CMK (cell line): ENCODE data around the gene TBCE.
"Not testable (repeated sequence)": the region's sequence is repeated elsewhere in the genome, so short reads cannot be mapped to it uniquely, and the experiment has no call there.

Experiments used
- DNase-seq: peaks from one replicate; pipeline ENCODE4 v3.0.0-alpha.2; 2010; ENCODE audit warnings: low read depth

The TBCE gene

GRCh38 chr1:235455097-235455496 is 87.9 kb downstream of the TBCE start:
- no peak for DNase-seq

GRCh38 chr1:235455823-235456222 is 88.6 kb downstream of the TBCE start:
- no peak for DNase-seq

- DNase-seq: not testable (repeated sequence)
Observed at GRCh38 chr1:235457856-235458255, 90.6 kb downstream of the TBCE start.

GRCh38 chr1:235460770-235461169 is 93.5 kb downstream of the TBCE start:
- DNase-seq: no peak

- DNase-seq: no peak
Observed at GRCh38 chr1:235461954-235462353, 94.7 kb downstream of the TBCE start.

- DNase-seq: not testable (repeated sequence)
Observed at GRCh38 chr1:235462832-235463231, 95.6 kb downstream of the TBCE start.

GRCh38 chr1:235465066-235465465 is 97.8 kb downstream of the TBCE start:
- no peak for DNase-seq

- no peak for DNase-seq
Observed at GRCh38 chr1:235468004-235468403, 100.8 kb downstream of the TBCE start.

- DNase-seq: no peak
Observed at GRCh38 chr1:235468970-235469369, 101.7 kb downstream of the TBCE start.

GRCh38 chr1:235469897-235470296 is 102.7 kb downstream of the TBCE start:
- not testable (repeated sequence) for DNase-seq

- no peak for DNase-seq
Observed at GRCh38 chr1:235470741-235471439, 103.7 kb downstream of the TBCE start.

GRCh38 chr1:235473806-235474205 is 106.6 kb downstream of the TBCE start:
- no peak for DNase-seq

GRCh38 chr1:235483090-235483489 is 115.9 kb downstream of the TBCE start:
- no peak for DNase-seq

GRCh38 chr1:235485558-235485957 is 118.3 kb downstream of the TBCE start:
- DNase-seq: no peak

GRCh38 chr1:235486321-235486720 is 119.1 kb downstream of the TBCE start:
- DNase-seq: no peak

- no peak for DNase-seq
Observed at GRCh38 chr1:235491644-235492043, 124.4 kb downstream of the TBCE start.

GRCh38 chr1:235494531-235494930 is 127.3 kb downstream of the TBCE start:
- no peak for DNase-seq

GRCh38 chr1:235495030-235495429 is 127.8 kb downstream of the TBCE start:
- no peak for DNase-seq

GRCh38 chr1:235495551-235495950 is 128.3 kb downstream of the TBCE start:
- no peak for DNase-seq

GRCh38 chr1:235500971-235501540 is 133.8 kb downstream of the TBCE start:
- no peak for DNase-seq
